ENCODE results near the gene CTRL.

The CTRL gene

DNA sequence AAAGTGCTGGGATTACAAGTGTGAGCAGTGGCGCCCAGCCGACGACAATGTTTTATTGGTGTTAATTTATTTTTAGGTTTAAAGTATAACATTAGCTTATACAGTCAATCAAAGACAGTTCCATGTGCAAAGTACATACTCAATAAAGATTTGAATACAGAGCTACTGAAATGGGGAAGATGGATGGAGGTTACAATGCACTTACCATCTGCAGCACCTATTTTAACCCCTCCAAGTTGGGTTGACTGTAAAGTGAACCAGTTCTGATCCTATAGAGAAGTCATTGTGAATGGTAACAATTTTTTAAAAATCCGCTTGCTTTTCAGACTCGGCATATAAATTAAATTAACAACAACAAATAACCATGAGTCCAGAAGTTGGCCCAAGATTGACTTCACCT, 39.3 kb downstream of the CTRL start:
- DNase-seq (ENCODE audit: low read depth in 2 of 2): no peak

DNA sequence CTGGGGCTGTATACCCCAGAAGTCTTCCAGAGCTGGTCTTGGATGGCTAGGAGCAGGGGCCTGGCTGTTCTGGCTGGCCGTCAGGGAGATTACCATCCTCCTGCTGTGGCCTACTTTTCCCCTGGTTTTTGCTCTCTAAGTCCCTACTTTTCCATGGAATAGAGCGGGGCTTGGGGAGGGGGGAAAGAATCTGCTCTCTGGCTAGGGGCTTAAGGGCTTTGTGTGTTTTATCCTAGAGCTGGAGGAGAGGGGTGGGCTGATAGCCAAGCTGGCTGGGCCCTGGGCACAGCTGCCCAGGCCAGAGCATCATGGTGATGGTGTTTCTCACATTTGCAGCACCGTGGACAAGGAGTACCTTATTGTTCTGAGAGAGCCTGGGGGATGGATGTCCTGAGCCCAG, 43.3 kb downstream of the CTRL start:
- DNase-seq (ENCODE audit: low read depth in 2 of 2): no peak

DNA sequence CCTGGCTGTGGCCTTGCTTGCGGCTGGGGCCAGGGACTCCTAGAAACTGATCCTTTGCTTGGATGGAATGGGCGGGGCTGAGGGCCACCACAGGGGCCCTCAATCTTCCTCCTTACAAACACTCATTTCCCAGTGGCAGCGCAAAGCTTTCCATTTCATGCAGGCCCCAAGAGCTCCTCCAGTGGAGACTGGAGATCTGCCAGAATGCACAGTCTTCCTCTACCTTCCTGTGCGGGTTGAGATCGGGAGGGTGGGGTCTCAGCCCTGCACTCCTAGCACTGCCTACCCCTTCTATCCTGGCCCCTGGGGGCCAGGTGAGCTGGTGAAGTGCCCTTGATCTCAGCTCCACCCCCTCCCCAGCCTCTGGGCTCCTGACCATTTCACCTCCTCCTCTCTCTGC, 45.3 kb downstream of the CTRL start:
- DNase-seq (ENCODE audit: low read depth in 2 of 2): no peak

DNA sequence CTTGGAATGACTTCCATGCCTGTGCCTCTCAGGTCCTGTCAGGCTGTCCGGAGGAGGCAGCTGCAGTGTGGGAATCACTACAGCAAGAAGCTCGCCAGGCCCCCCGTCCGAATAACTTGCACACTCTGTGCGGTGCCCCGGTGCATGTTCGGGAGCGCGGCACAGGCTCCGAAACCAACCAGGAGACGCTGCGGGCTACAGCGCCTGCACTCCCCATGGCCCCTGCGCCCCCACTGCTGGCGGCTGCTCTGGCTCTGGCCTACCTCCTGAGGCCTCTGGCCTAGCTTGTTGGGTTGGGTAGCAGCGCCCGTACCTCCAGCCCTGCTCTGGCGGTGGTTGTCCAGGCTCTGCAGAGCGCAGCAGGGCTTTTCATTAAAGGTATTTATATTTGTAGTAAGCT, 45.7 kb downstream of the CTRL start:
- no peak for DNase-seq (ENCODE audit: low read depth in 2 of 2)

DNA sequence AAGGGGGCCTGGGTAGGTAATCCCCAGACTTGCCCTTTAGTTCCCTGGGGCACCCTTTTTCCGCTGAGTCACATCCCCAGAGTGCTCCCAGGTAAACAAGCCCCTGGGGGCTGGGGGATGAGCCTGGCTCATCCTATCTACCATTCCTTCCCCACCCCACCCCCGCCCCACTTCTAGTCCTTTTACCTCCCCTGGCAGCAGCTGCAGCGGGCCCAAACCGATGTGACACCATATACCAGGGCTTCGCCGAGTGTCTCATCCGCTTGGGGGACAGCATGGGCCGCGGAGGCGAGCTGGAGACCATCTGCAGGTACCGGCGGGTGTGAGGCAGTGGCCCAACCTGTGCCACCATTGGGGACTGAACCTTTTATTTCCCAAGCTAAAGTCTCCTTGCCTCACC, 46.1 kb downstream of the CTRL start:
- DNase-seq (ENCODE audit: low read depth in 2 of 2): no peak

DNA sequence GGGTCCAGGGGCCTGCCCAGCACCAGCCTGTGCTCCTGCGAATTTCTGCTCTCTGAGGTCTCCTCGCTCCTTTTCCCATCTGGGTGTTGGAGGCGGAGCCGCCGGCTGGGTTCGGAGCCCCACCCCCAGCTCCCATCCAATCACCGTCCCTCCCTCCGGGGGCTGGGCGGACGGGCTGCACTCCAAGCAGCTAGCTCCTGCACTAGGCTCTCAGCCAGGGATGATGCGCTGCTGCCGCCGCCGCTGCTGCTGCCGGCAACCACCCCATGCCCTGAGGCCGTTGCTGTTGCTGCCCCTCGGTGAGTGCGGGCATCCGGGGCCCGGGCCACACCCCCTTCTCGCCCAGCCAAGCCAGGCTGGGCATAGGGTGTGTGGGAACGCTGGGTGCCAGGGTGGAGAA, 47.0 kb downstream of the CTRL start, which contains the start of gene NRN1L:
NRN1L (plus strand) TSS at position 202 of the 400 bp plus-strand sequence; CDS start at position 221, 19 bp downstream.
- DNase-seq (ENCODE audit: low read depth in 2 of 2): no peak

DNA sequence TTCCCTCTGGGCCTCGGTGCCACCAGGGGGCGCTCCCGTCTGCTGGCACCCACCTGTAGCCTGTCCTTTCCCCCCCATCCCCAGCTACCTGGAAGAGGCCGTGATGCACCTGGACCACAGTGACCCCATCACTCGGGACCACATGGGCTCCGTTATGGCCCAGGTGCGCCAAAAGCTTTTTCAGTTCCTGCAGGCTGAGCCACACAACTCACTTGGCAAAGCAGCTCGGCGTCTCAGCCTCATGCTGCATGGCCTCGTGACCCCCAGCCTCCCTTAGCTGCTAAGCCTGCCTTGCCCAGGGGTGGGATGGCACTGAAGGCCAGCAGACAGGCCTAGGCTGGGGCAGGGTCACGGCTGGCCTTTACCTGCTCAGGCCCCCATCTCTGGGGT, 47.8 kb downstream of the CTRL start:
- peak; percentile 48 to 56 for DNase-seq (ENCODE audit: low read depth in 2 of 2)

DNA sequence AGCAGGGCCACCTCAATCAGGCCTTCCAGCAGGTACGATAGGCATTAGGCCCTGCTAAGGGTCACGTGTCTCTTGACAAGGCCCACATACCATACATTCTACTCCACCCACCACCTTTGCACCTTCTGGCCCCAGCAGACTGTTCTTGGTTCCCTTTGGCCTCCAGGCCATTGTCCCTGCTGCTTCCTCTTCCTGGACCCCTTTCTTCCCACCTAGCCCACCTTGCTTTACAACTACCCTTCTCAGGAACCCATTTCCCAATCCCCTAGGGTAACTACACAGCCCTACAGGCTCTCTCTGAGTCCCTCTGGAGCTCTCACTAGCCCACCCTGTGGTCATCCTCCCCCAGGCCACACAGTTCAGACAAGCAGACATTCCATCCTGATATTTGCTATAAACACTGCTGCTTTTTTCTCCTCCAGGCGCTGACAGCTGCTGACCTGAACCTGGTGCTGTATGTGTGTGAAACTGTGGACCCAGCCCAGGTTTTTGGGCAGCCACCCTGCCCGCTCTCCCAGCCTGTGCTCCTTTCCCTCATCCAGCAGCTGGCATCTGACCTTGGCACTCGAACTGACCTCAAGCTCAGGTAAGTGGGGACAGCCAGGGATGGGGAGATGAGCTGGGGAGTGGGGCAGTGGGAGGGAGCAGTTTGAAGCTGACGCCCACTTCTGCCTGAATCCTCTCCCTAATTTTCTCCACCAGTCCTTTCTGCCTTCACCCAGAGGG, 48.4 kb downstream of the CTRL start:
- DNase-seq (ENCODE audit: low read depth in 2 of 2): no peak

DNA sequence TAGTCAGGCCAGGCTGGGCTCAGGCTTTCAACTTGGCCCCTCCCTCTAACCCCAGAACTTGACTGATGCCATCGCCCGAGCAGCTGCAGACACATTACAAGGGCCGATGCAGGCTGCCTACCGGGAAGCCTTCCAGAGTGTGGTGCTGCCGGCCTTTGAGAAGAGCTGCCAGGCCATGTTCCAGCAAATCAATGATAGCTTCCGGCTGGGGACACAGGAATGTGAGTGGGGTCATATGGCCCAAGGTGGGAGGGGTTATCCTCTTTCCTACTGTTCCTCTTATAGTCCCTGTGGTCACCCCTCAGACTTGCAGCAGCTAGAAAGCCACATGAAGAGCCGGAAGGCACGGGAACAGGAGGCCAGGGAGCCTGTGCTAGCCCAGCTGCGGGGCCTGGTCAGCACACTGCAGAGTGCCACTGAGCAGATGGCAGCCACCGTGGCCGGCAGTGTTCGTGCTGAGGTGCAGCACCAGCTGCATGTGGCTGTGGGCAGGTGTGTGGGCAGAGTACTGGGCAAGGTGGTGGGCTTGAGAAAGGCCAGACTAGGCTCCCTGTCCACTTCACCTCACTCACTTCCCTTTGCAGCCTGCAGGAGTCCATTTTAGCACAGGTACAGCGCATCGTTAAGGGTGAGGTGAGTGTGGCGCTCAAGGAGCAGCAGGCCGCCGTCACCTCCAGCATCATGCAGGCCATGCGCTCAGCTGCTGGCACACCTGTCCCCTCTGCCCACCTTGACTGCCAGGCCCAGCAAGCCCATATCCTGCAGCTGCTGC, 49.1 kb downstream of the CTRL start:
- no peak for DNase-seq (ENCODE audit: low read depth in 2 of 2)

DNA sequence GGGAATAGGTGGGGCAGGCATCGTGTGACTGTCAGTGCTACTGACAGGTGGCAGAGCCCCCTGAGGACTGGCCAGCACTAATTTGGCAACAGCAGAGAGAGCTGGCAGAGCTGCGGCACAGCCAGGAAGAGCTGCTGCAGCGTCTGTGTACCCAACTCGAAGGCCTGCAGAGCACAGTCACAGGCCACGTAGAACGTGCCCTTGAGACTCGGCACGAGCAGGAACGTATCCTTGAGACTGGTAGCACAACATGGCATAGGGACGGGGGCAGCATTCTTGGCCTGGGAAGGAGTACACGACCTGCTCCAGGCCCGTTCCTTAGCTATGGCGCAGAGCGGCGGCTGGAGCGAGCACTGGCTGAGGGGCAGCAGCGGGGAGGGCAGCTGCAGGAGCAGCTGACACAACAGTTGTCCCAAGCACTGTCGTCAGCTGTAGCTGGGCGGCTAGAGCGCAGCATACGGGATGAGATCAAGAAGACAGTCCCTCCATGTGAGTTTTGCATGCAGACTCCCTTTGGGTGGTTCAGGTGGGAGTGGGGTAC, 50.0 kb downstream of the CTRL start:
- DNase-seq (ENCODE audit: low read depth in 2 of 2): no peak

DNA sequence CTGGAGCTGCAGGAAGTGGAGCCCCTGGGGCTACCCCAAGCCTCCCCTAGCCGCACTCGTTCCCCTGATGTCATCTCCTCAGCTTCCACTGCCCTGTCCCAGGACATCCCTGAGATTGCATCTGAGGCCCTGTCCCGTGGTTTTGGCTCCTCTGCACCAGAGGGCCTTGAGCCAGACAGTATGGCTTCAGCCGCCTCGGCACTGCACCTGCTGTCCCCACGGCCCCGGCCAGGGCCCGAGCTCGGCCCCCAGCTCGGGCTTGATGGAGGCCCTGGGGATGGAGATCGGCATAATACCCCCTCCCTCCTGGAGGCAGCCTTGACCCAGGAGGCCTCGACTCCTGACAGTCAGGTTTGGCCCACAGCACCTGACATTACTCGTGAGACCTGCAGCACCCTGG, 51.1 kb downstream of the CTRL start:
- DNase-seq (ENCODE audit: low read depth in 2 of 2): no peak

DNA sequence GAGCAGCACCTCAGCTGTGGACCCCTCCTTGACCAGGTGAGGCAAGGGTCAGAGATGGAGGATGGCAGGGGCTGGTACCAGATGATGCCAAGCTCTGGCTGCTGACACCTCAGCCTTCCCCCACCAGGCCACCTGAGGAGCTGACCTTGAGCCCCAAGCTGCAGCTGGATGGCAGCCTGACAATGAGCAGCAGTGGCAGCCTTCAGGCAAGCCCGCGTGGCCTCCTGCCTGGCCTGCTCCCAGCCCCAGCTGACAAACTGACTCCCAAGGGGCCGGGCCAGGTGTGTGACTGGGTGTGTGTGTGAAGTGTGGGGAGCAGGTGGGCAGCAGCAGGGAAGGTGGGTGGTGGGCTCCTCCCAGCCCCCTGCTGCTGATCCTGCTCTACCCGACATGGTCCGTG, 51.7 kb downstream of the CTRL start:
- DNase-seq (ENCODE audit: low read depth in 2 of 2): no peak
